ENCODE results near the gene SELENOM. TPM values are rescaled to one million over a fixed set of nuclear protein-coding genes. Genes with fewer than 3 reads are reported as not detected.
"Not testable (repeated sequence)": the region's sequence is repeated elsewhere in the genome, so short reads cannot be mapped to it uniquely, and the experiment has no call there.

Gene SELENOM
- total and polyA plus RNA-seq, 2 donors: 113 to 1,134 TPM

DNA sequence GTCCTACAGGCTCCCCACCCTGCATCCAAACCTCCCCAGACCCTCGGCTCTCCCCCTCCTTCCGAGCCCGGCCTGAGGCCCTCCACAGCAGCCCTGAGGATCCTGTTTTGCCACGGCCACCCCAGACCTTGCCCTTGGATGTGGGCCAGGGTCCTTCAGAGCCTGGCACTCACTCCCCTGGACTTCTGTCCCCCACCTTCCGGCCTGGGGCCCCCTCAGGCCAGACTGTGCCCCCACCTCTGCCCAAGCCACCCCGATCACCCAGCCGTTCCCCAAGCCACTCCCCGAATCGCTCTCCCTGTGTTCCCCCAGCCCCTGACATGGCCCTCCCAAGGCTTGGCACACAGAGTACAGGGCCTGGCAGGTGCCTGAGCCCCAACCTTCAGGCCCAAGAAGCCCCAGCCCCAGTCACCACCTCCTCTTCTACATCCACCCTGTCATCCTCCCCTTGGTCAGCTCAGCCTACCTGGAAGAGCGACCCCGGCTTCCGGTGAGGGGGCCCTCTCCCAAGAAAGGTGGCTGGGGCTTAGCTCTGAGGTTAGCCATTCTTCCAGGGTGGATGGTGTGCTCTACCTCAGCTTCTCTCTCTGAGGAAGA, 18.3 kb upstream of the SELENOM start:
- Histone ChIP-seq H3K4me1 (ENCODE audit: insufficient read depth) (no peaks in the 10 kb centered on the region), H3K4me3 (ENCODE audit: low read depth, low read length) (no peak overlapping the region), H3K36me3 (ENCODE audit: insufficient read depth) (no peaks in the 10 kb centered on the region), H3K27ac (ENCODE audit: low read depth) (no peak overlapping the region)
- WGBS: 86% methylated on average over 12 of the region's 12 CpGs
- no peak for DNase-seq (ENCODE audit: extremely low spot score)

DNA sequence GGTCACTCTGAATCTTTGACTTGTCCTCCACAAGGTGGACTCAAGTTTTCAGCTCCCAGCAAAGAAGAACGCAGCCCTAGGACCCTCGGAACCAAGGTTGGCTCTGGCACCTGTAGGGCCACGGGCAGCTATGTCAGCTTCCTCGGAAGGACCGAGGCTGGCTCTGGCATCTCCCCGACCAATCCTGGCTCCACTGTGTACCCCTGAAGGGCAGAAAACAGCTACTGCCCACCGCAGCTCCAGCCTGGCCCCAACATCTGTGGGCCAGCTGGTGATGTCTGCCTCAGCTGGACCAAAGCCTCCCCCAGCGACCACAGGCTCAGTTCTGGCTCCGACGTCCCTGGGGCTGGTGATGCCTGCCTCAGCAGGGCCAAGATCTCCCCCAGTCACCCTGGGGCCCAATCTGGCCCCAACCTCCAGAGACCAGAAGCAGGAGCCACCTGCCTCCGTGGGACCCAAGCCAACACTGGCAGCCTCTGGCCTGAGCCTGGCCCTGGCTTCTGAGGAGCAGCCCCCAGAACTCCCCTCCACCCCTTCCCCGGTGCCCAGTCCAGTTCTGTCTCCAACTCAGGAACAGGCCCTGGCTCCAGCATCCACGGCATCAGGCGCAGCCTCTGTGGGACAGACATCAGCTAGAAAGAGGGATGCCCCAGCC, 17.6 kb upstream of the SELENOM start:
- no peak for DNase-seq (ENCODE audit: extremely low spot score)
- no peaks in the 10 kb centered on the region for H3K36me3 ChIP-seq (ENCODE audit: insufficient read depth)
- WGBS: 78% methylated on average over 14 of the region's 14 CpGs
- H3K27ac ChIP-seq (ENCODE audit: low read depth): no peak overlapping the region
- H3K4me1 ChIP-seq (ENCODE audit: insufficient read depth): no peaks in the 10 kb centered on the region
- H3K4me3 ChIP-seq (ENCODE audit: low read depth, low read length): no peak overlapping the region

DNA sequence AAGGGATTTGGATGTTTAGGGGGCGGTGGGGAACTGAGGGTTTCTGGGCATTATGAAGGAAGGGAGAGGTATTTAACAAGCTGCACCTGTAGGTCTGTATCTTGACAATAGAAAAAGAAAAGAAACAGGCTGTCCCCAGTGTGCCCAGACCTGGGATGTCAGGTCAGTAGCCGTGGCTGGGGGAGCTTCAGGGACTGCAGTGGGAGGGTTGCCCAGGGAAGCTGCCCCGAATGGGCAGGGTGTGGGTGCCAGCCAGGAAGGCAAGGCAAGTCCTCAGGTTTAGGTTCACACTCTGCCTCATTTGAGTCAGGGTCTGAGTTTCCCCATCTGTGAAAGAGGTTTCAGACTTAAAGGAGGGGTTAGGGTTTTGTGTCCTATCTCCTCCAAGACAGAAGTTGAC, 16.9 kb upstream of the SELENOM start:
- no peak overlapping the region for H3K27ac ChIP-seq (ENCODE audit: low read depth)
- H3K36me3 ChIP-seq (ENCODE audit: insufficient read depth): no peaks in the 10 kb centered on the region
- no peak for DNase-seq (ENCODE audit: extremely low spot score)
- no peak overlapping the region for H3K4me3 ChIP-seq (ENCODE audit: low read depth, low read length)
- H3K4me1 ChIP-seq (ENCODE audit: insufficient read depth): no peaks in the 10 kb centered on the region
- WGBS: 83% methylated on average over 3 of the region's 3 CpGs

DNA sequence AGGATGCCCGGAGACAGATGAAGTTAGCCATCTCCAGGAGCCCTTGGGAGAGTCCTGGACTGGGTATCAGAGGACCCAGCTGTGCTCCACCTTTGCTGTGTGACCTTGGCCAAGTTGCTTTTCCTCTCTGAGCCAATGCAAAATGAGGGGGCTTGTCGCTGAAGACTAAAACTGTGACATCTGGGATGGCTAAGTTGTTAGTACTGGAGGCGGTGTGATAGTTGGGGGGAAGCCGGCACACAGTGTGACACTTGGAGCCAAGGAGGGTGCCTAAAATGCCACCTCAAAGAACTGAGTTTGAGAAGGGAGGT, 15.9 kb upstream of the SELENOM start:
- no peak for DNase-seq (ENCODE audit: extremely low spot score)
- Histone ChIP-seq H3K36me3 (ENCODE audit: insufficient read depth) (no peaks in the 10 kb centered on the region), H3K27ac (ENCODE audit: low read depth) (no peak overlapping the region), H3K4me3 (ENCODE audit: low read depth, low read length) (peak overlapping the region; percentile 20), H3K4me1 (ENCODE audit: insufficient read depth) (no peaks in the 10 kb centered on the region)
- WGBS: 68% methylated on average over 4 of the region's 4 CpGs

DNA sequence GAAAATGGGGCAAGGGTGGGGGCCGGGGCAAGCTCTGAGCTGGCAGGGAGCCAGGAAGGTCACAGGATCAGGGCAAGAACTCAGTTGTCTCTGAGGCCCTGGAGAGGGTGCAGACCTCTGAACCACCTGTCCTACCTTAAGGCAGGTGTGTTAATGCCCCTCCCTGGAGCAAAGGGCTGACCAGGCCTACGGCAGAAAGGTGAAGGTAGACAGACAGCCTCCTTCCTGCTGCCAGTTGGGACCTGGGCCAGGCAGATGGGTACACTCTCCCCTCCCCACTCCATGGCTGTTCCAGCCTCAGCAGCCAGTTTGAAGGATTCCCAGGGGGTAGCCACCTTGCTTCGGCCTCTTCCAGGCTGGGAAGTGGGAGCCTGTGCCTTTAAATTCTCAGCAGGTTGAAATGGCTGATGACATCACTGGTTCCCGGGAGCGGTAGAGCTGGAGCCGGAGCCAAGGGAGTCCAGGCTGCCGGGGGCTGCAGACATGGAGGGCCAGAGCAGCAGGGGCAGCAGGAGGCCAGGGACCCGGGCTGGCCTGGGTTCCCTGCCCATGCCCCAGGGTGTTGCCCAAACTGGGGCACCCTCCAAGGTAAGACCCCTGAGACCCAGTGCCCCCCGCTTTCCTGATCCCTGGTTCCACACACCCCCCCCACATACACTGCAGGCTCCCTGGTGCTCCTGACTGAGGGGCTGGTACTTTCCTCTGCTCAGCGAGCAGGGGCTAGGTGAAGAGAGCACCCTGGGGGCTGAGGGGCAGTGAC, 15.3 kb upstream of the SELENOM start, which contains the start of gene INPP5J:
Gene INPP5J, plus strand, starts transcription at position 435 of the 760 bp plus-strand sequence. Its CDS starts 49 bp downstream, at position 484.
- Histone ChIP-seq H3K4me3 (ENCODE audit: low read depth, low read length) (peak within 1 kb of the TSS; percentile 20), H3K4me1 (ENCODE audit: insufficient read depth) (no peaks in the 10 kb centered on the region), H3K36me3 (ENCODE audit: insufficient read depth) (no peaks in the 10 kb centered on the region), H3K27ac (ENCODE audit: low read depth) (no peak within 1 kb of the TSS)
- DNase-seq (ENCODE audit: extremely low spot score): no peak
- 14% methylated on average over 10 of the region's 10 CpGs for WGBS

DNA sequence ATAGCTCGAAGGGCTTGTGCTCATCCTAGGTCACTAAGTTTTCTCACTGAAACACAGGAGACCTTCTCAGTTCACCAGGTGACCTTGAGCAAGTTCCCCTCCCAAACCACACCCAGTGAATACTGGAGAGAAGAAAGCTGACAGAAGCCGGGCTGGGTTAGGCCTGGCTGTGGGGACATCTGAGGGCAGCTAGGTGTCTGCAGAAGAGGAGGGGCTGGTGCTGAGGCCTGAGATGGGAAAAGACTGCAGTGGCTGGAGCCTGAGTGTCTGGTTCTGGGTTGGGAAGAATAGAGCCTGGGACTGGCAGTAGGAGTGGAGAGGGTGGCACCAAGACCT, 14.8 kb upstream of the SELENOM start:
- Histone ChIP-seq H3K4me3 (ENCODE audit: low read depth, low read length) (no peak overlapping the region), H3K27ac (ENCODE audit: low read depth) (no peak overlapping the region), H3K36me3 (ENCODE audit: insufficient read depth) (no peaks in the 10 kb centered on the region), H3K4me1 (ENCODE audit: insufficient read depth) (no peaks in the 10 kb centered on the region)
- WGBS: 73% methylated on average over 2 of the region's 2 CpGs
- no peak for DNase-seq (ENCODE audit: extremely low spot score)

DNA sequence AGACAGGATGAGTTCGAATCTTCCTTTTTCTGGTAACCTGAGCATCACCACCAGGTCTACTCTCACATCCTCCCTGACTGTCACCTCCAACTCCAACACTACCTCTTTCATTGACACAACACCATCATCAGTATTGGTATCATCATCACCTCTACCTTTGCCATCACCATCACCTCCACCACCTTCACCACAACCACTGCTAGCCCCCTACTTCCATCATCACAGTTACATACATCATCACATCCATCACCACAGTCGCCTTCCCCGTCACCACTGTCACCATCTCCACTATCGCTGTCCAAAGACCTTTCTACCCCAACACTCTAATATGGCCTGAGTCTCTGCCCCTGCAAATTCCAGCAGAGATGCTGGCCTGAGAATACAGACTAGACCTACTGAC, 14.0 kb upstream of the SELENOM start:
- Histone ChIP-seq H3K4me3 (ENCODE audit: low read depth, low read length) (no peak overlapping the region), H3K4me1 (ENCODE audit: insufficient read depth) (no peaks in the 10 kb centered on the region), H3K27ac (ENCODE audit: low read depth) (no peak overlapping the region), H3K36me3 (ENCODE audit: insufficient read depth) (no peaks in the 10 kb centered on the region)
- WGBS: 95% methylated on average over 4 of the region's 4 CpGs
- DNase-seq (ENCODE audit: extremely low spot score): no peak

DNA sequence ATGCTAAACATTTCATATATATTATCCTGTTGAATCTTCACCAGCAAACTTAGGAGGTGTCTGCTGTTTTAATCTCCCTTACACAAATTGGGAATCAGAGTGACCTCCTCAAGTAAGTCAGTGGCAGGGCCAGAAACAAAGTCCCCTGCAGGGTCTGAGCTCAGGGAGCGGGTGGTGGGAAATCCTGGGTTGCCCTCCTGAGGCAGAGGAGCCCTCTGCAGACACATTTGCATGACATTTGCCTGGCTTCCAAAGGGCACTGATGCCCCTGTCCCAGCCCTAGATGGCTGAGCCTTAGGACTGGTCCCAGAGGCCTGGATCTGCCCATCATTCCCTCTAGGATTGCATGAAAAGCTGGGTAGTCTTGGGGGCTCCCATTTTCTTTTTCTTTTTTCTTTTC, 13.3 kb upstream of the SELENOM start:
- no peak overlapping the region for H3K27ac ChIP-seq (ENCODE audit: low read depth)
- no peaks in the 10 kb centered on the region for H3K36me3 ChIP-seq (ENCODE audit: insufficient read depth)
- no peak overlapping the region for H3K4me3 ChIP-seq (ENCODE audit: low read depth, low read length)
- WGBS: 100% methylated on average over 1 of the region's 1 CpG
- no peaks in the 10 kb centered on the region for H3K4me1 ChIP-seq (ENCODE audit: insufficient read depth)
- DNase-seq (ENCODE audit: extremely low spot score): no peak

DNA sequence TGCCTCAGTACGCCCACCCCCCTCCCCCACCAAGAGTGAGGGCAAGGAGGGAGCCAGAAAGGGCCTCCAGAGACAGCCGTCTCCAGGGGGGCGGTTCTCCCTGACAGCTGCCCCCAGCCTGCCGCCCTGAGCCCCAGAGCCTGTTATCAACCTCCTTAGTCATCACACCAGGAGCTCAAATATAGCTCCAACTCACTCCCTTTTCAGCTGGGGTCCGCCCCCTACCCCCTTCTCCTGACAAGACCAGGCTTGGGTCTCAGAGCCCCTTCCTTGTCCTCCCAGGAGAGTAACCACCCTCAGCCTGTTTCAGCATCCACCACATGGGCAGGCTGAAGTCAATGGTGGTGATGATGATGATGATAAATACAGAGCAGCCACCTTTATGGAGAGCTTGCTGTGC, 12.9 kb upstream of the SELENOM start:
- no peaks in the 10 kb centered on the region for H3K36me3 ChIP-seq (ENCODE audit: insufficient read depth)
- no peaks in the 10 kb centered on the region for H3K4me1 ChIP-seq (ENCODE audit: insufficient read depth)
- WGBS: 74% methylated on average over 5 of the region's 5 CpGs
- no peak for DNase-seq (ENCODE audit: extremely low spot score)
- no peak overlapping the region for H3K4me3 ChIP-seq (ENCODE audit: low read depth, low read length)
- no peak overlapping the region for H3K27ac ChIP-seq (ENCODE audit: low read depth)

DNA sequence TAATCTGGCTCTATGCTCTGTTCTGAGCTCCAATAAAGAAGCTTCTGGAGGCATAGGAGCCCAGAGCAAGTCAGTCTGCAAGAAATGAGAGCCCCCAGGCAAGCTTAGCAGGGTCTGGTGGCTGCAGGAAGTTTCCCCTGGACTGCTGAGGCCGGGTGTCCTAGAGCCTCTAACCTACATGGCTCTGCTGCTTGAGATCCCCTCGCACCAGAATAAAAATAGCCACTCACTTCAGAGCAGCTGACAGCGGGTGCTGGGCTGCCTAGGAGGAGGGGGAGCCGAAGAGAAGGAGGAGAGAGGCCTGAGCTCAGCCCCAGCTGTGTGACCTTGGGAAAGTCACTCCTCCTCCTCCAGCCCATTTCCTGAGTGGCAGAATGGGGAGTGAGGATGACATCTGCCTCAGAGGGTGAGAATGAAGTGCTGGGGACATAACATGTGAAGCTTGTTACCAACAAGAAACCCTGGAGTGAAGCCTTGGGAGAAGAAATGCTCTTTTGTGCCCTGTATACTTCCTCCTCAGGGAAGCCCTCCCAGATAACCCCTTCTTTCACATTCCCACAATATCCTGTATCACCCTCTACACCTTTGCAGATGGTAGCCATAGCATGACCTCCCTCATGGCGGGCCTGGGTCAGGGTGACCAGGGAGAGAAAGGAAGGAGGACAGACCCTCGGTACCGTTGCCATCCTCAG, 11.8 kb upstream of the SELENOM start:
- H3K4me3 ChIP-seq (ENCODE audit: low read depth, low read length): no peak overlapping the region
- no peak for DNase-seq (ENCODE audit: extremely low spot score)
- H3K4me1 ChIP-seq (ENCODE audit: insufficient read depth): no peaks in the 10 kb centered on the region
- H3K27ac ChIP-seq (ENCODE audit: low read depth): no peak overlapping the region
- WGBS: 75% methylated on average over 7 of the region's 7 CpGs
- no peaks in the 10 kb centered on the region for H3K36me3 ChIP-seq (ENCODE audit: insufficient read depth)

DNA sequence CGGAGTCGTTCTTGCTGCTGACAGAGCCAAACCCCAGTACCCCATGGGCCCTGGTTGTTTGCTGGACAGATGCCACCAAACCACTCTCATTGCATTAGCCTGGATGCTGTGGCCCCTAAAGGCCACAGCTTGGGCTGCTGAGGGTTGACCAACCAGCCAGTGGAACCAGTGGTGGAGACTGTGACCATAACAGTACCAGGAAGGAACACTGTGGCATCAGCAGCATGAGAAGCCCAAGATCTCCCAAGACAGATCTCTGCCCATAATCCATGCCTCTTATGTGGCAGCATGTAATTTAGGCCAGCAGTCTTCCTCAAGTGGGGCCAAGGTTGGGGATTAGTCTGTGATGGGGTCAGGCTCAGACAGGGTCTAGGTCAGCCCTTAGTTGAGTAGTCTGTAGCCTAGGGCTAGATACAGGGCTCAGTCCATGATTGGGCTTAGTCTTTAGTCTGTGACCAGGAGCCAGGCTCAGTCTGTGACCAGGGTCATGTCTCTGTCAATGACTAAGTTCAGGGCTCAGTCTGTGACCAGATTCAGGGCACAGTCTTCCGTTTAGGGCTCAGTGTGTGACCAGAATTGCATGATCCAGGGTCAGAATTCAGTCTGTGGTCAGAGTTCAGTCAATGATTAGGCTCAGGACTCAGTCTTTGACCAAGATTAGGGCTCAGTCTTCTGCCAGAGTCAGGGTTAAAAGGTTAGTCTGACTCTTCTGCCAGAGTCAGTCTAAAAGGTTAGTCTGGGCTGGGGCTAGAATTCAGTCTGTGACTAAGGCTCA, 10.9 kb upstream of the SELENOM start:
- no peak for DNase-seq (ENCODE audit: extremely low spot score)
- Histone ChIP-seq H3K36me3 (ENCODE audit: insufficient read depth) (no peaks in the 10 kb centered on the region), H3K4me1 (ENCODE audit: insufficient read depth) (no peaks in the 10 kb centered on the region), H3K4me3 (ENCODE audit: low read depth, low read length) (no peak overlapping the region), H3K27ac (ENCODE audit: low read depth) (no peak overlapping the region)
- 85% methylated on average over 3 of the region's 3 CpGs for WGBS

DNA sequence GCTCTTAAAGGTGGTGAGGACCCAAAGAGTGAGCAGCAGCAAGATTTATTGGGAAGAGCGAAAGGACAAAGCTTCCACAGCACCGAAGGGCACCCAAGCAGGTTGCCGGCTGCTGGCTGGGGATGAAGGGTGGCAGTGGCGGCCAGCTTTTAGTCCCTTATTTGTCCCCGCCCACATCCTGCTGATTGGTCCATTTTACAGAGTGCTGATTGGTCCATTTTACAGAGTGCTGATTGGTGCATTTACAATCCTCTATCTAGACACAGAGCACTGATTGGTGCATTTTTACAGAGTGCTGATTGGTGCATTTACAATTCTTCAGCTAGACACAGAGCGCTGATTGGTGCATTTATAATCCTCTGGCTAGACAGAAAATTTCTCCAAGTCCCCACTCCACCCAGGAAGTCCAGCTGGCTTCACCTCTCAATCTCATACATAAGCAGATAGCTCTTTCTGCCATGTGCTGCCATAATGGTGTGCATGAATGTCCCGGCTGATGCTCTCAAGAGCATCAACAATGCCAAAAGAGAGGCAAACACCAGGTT, 5.3 kb upstream of the SELENOM start:
- 93% methylated on average over 7 of the region's 7 CpGs for WGBS
- not testable (repeated sequence) for H3K36me3 ChIP-seq (ENCODE audit: insufficient read depth); H3K4me1 ChIP-seq (ENCODE audit: insufficient read depth); DNase-seq (ENCODE audit: extremely low spot score); H3K27ac ChIP-seq (ENCODE audit: low read depth); H3K4me3 ChIP-seq (ENCODE audit: low read depth, low read length)

DNA sequence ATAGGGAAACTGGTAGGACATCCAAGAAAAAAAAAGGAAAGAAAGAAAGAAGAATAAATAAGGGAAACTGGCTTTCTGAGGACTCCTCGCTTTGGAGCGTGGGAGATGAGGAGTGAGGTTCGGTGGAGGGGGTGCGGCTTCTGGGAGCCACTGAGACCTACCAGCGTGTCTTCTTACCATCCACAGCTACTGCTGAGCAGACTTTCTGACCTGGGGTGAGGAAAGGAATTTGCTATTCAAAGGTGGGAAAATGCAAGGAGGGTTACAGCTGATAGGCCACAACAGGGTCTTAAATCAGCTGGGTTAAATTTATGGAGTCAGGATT, 488 bp upstream of the SELENOM start:
- no peak for DNase-seq (ENCODE audit: extremely low spot score)
- H3K4me1 ChIP-seq (ENCODE audit: insufficient read depth): no peaks in the 10 kb centered on the region
- WGBS: under 1% methylated on average over 5 of the region's 5 CpGs
- no peak overlapping the region for H3K4me3 ChIP-seq (ENCODE audit: low read depth, low read length)
- no peaks in the 10 kb centered on the region for H3K36me3 ChIP-seq (ENCODE audit: insufficient read depth)
- H3K27ac ChIP-seq (ENCODE audit: low read depth): peak overlapping the region; percentile 58
